ENCODE results near the gene TGFB1I1.
"Not testable (repeated sequence)": the region's sequence is repeated elsewhere in the genome, so short reads cannot be mapped to it uniquely, and the experiment has no call there.

TGFB1I1 gene

GRCh38 chr16:31489616-31490584 is 17.9 kb downstream of the TGFB1I1 start:
- DNase-seq: no peak

- DNase-seq: no peak
Observed at GRCh38 chr16:31491778-31492418, 19.9 kb downstream of the TGFB1I1 start.

- DNase-seq: no peak
Observed at GRCh38 chr16:31493506-31494125, 21.7 kb downstream of the TGFB1I1 start.

GRCh38 chr16:31496670-31497069 is 24.7 kb downstream of the TGFB1I1 start:
- no peak for DNase-seq

GRCh38 chr16:31498493-31498892 is 26.5 kb downstream of the TGFB1I1 start:
- DNase-seq: no peak

- no peak for DNase-seq
Observed at GRCh38 chr16:31499928-31500327, 28.0 kb downstream of the TGFB1I1 start.

GRCh38 chr16:31501226-31501965 is 29.4 kb downstream of the TGFB1I1 start:
- DNase-seq: no peak

- DNase-seq: no peak
Observed at GRCh38 chr16:31501966-31502348, 30.0 kb downstream of the TGFB1I1 start.

GRCh38 chr16:31502981-31503380 is 31.0 kb downstream of the TGFB1I1 start:
- DNase-seq: no peak

- not testable (repeated sequence) for DNase-seq
Observed at GRCh38 chr16:31503555-31503954, 31.6 kb downstream of the TGFB1I1 start.

GRCh38 chr16:31504159-31504558 is 32.2 kb downstream of the TGFB1I1 start:
- no peak for DNase-seq

- DNase-seq: no peak
Observed at GRCh38 chr16:31505483-31505882, 33.5 kb downstream of the TGFB1I1 start.

GRCh38 chr16:31507617-31507928 is 35.6 kb downstream of the TGFB1I1 start:
- no peak for DNase-seq

GRCh38 chr16:31507929-31508705 is 36.2 kb downstream of the TGFB1I1 start, which contains the start of gene RUSF1:
Gene RUSF1 (minus strand): TSS chr16:31508391. CDS start chr16:31508373, 18 bp downstream.
- DNase-seq: no peak

GRCh38 chr16:31508706-31509195 is 36.8 kb downstream of the TGFB1I1 start:
- DNase-seq: no peak

- DNase-seq: no peak
Observed at GRCh38 chr16:31513126-31513525, 41.2 kb downstream of the TGFB1I1 start.

GRCh38 chr16:31513884-31514283 is 41.9 kb downstream of the TGFB1I1 start:
- DNase-seq: no peak

GRCh38 chr16:31517800-31518402 is 45.9 kb downstream of the TGFB1I1 start:
- no peak for DNase-seq

- no peak for DNase-seq
Observed at GRCh38 chr16:31519759-31520431, 47.9 kb downstream of the TGFB1I1 start.

- DNase-seq: no peak
Observed at GRCh38 chr16:31521368-31521767, 49.4 kb downstream of the TGFB1I1 start.

GRCh38 chr16:31522071-31522470 is 50.1 kb downstream of the TGFB1I1 start:
- no peak for DNase-seq
